ENCODE measurements around the gene RANBP2. TPM values are rescaled to one million over a fixed set of nuclear protein-coding genes. Genes with fewer than 3 reads are reported as not detected.

The RANBP2 gene
- 59.8 and 59.9 TPM in 2 replicates for total RNA-seq

GRCh38 chr2:108719149-108720044 is at the start of gene RANBP2:
Gene RANBP2 (plus strand): TSS chr2:108719482. CDS start chr2:108719607, 125 bp downstream.

DNA sequence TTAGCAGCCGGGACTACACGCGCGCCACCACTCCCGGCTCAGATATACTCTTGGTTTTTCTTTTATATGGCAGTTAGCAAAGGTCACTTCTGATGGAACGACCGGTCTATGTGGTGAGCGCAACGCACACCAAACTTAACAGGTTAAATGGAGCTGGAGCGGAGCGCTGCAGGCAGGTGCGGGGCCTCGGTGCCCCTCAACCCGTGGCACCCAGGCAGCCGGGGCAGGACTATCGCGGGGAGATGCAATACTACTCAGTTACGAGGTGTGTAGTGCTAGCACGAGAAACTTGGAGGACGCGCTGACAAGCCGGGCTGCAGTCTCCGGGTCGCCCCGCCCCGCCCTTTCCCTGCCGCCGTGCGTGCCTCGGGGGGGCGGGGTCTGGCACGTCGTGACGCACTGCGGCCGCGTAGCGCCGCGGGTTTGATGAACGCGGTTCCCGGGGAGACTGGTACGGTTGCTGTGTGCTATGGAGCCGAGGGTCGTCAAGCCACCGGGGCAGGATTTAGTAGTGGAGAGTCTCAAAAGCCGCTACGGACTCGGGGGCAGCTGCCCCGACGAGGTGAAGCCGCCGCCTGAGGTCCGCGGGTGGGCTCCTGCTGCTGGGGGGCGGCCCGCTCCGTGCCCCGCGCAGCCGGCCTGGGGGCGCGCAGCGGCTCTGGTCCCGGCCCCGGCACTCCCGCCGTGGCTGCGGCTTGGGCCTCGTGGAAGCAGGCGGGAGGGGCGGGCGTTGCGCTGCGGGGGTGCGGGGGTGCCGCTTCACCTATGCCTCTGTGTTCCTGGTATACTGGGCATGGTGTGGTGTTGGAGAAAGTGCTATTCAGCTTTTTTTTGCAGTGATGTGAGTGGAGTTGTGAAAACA is 67.3 kb downstream of the RANBP2 start, which contains the start of gene CCDC138:
Gene CCDC138 (plus strand): TSS at position 418 of the 862 bp plus-strand sequence. CDS start 52 bp downstream, at position 470.

Other genes starting within 250 kb of the RANBP2 start
- 52.2 and 111 TPM in 2 replicates for gene LIMS1, start 185.0 kb upstream of the RANBP2 start, total RNA-seq
- 4.8 and 8.1 TPM in 2 replicates for gene CCDC138, start 67.3 kb downstream of the RANBP2 start, total RNA-seq

Measured in tracheal epithelial cell (primary cell).